T-cell (primary cell): ENCODE results near the gene LRRC61. TPM values are rescaled to one million over a fixed set of nuclear protein-coding genes. Genes with fewer than 3 reads are reported as not detected.

Experiments used
- ATAC-seq, 4 experiments: fragments of 200-7000 bp in 3 of 4; fragments of 150-1000 bp in 1 of 4; cut with Tn5 transposase; replicated peaks in 1 of 4; 1 replicate in 3 of 4; 2 replicates in 1 of 4; pipeline ENCODE4 v1.10.0; 2021; ENCODE audit warnings: moderate library complexity in 3 of 4, mild to moderate bottlenecking in 2 of 4, moderate number of reproducible peaks in 1 of 4
- CTCF ChIA-PET, 2 donors: fragments of 300-600 bp; sonication (Branson Sonifier 250); formaldehyde crosslinking; loops; one replicate each; lab custom pipeline; 2022; ENCODE audit warnings: antibody characterized with exemption in 2 of 2; lab: Charles Lee
- POLR2A ChIA-PET, 2 donors: fragments of 300-600 bp; sonication (Branson Sonifier 250); formaldehyde crosslinking; loops; one replicate each; lab custom pipeline; 2022; ENCODE audit warnings: antibody characterized with exemption in 2 of 2; lab: Charles Lee
- DNase-seq, 35 experiments: peaks; one replicate each; pipeline versions ENCODE4 v3.0.0 to v3.0.0-alpha.2; 2013 to 2023
- H3K27ac ChIP-seq: one replicate; pipeline ENCODE4 v1.5.1; 2013; ENCODE audit warnings: low read length
- H3K27me3 ChIP-seq, 2 experiments: replicated peaks in 1 of 2; 1 replicate in 1 of 2; 2 replicates in 1 of 2; pipeline versions ENCODE4 v1.6.1 to v1.7.0; 2013; ENCODE audit warnings: low read length in 1 of 2, mixed read lengths in 1 of 2; ENCODE audit not compliant: control insufficient read depth in 2 of 2, insufficient read depth in 2 of 2; ENCODE audit errors: extremely low read depth in 1 of 2
- H3K36me3 ChIP-seq, 2 donors: 1 replicate in 1 of 2; 2 replicates in 1 of 2; pipeline versions ENCODE4 v1.6.1 to v1.7.0; 2013; ENCODE audit warnings: low read length in 1 of 2; ENCODE audit not compliant: control insufficient read depth in 2 of 2, insufficient read depth in 1 of 2; ENCODE audit errors: extremely low read depth in 1 of 2
- H3K4me1 ChIP-seq, 2 experiments: 1 replicate in 1 of 2; 2 replicates in 1 of 2; pipeline versions ENCODE4 v1.6.1 to v1.7.0; 2013; ENCODE audit warnings: low read length in 2 of 2, mixed read lengths in 1 of 2; ENCODE audit not compliant: insufficient read depth in 2 of 2, control insufficient read depth in 1 of 2; ENCODE audit errors: extremely low read depth in 1 of 2
- H3K4me3 ChIP-seq, 2 donors: 1 replicate in 1 of 2; 2 replicates in 1 of 2; pipeline versions ENCODE4 v1.5.1 to v1.7.0; 2013; ENCODE audit warnings: mild to moderate bottlenecking in 2 of 2, low read length in 1 of 2, moderate library complexity in 1 of 2; ENCODE audit not compliant: control insufficient read depth in 1 of 2; ENCODE audit errors: extremely low read depth in 1 of 2
- H3K9me3 ChIP-seq: 2 replicates; pipeline ENCODE4 v1.7.0; 2013
- H3K27ac Mint-ChIP-seq, 2 donors: one replicate each; pipeline ENCODE4 v1.8.0; 2020 to 2021; ENCODE audit warnings: mild to moderate bottlenecking in 2 of 2, mixed read lengths in 2 of 2
- H3K27me3 Mint-ChIP-seq, 2 donors: one replicate each; pipeline ENCODE4 v1.8.0; 2021 to 2022; ENCODE audit warnings: mixed read lengths in 2 of 2
- H3K36me3 Mint-ChIP-seq: one replicate; pipeline ENCODE4 v1.8.0; 2021; ENCODE audit warnings: mixed read lengths
- H3K4me1 Mint-ChIP-seq, 3 donors: one replicate each; pipeline ENCODE4 v1.8.0; 2020 to 2022; ENCODE audit warnings: mixed read lengths in 3 of 3, mild to moderate bottlenecking in 1 of 3
- H3K4me3 Mint-ChIP-seq, 3 donors: one replicate each; pipeline ENCODE4 v1.8.0; 2020 to 2022; ENCODE audit warnings: mild to moderate bottlenecking in 3 of 3, mixed read lengths in 3 of 3, moderate library complexity in 3 of 3
- H3K9me3 Mint-ChIP-seq, 3 donors: one replicate each; pipeline ENCODE4 v1.8.0; 2020 to 2022; ENCODE audit warnings: mixed read lengths in 3 of 3
- WGBS: methylation state at CpG from one replicate; pipeline ENCODE4 v1.1.5; 2013; ENCODE audit warnings: missing lambda C conversion rate; ENCODE audit not compliant: insufficient coverage; 5-methylcytosine and 5-hydroxymethylcytosine counted together
- total RNA-seq, 35 experiments: library from RNA in 6 of 35; stranded (reverse) in 6 of 35; fragments of 120-200 nt in 1 of 35; gene quantifications; one replicate each; pipeline versions ENCODE4 v1.2.1 to v1.2.4 and lab custom pipeline; 2013 to 2026

The LRRC61 gene
- total RNA-seq, 5 donors from 2014 or later (not counting 1 experiment from before 2014, with no cell fraction given), result 8.8 to 21.4 (median 16.6) TPM

DNA sequence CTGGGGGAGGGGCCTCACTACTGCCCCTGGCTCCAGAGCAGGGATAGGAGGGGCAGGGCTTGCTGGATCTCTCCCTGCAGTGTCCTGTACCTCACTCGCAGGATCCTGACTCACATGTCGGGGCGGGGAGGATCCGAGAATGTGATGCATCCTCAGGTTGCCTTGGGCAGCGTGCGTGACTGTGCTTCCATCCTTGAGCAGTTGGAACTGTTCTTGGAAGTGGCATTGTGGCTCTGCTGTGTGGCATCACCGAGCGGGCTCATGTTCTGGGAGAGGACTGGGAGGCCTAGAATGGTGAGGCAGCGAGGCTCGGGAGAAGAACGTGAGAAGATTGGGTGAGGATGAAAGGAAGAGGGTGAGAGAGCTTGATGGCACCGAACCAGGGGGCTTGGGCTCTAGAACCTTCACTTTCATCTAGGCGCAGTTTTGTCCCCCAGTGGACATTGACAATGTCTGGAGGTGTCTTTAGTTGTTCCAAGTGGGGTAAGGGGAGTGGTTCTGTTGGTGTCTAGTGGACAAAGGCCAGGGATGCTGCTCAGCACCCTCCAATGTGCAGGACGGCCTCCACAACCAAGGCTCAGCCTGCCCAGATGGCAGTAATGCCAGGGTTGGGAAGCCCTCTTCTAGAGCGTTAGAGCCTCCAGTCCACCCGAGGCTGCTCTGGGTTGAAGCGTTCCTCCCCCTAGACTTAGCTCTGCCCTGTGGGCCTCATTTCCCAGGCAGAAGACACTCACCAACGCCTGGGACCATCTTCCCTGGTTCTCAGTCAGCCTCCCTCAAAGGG lies 9.9 kb downstream of the LRRC61 start:
- Mint-ChIP-seq H3K36me3 (peaks cover 33% of the 10 kb centered on the region), H3K9me3 (no peaks in the 10 kb centered on the region), H3K27ac (no peak overlapping the region), H3K4me3 (no peak overlapping the region), H3K27me3 (peaks cover 0 to 2% of the 10 kb centered on the region in 2 donors), H3K4me1 (no peaks in the 10 kb centered on the region)
- no peak for ATAC-seq
- POLR2A ChIA-PET, result no interaction called here
- Histone ChIP-seq H3K4me1 (no peaks in the 10 kb centered on the region), H3K36me3 (peaks cover 20 to 31% of the 10 kb centered on the region in 2 donors), H3K4me3 (no peak overlapping the region), H3K27ac (no peak overlapping the region), H3K9me3 (no peaks in the 10 kb centered on the region), H3K27me3 (no peaks in the 10 kb centered on the region)
- CTCF ChIA-PET, result no interaction called here
- no peak for DNase-seq
- WGBS, result 95% methylated on average over 15 of the region's 18 CpGs

DNA sequence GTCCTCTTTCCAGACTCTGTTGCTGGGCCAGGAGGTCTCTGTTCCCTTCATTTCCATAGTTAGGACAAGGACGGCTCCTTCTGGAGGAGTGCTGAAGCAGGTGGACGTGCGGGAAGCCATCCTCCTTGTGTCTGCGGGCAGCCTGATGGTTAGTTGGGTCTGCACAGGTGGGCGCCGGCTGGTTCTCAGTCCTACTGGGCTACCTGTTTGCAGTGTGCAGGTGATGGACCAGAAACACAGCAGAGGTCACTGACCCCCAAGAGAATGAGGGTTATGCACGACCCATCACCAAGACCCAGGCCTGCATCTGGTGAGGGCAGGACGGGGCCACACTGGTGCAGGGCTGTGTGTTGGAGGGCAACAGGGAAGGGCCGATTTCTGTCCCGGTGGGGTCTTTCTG lies 10.5 kb downstream of the LRRC61 start:
- ATAC-seq (no peak), DNase-seq (no peak)
- Mint-ChIP-seq H3K4me1 (no peaks in the 10 kb centered on the region), H3K27ac (no peak overlapping the region), H3K36me3 (peaks cover 31% of the 10 kb centered on the region), H3K27me3 (peaks cover 0 to 3% of the 10 kb centered on the region in 2 donors), H3K9me3 (no peaks in the 10 kb centered on the region), H3K4me3 (no peak overlapping the region)
- ChIA-PET POLR2A (no interaction called here), CTCF (no interaction called here)
- H3K4me3 ChIP-seq, result no peak overlapping the region
- H3K27ac ChIP-seq, result no peak overlapping the region
- H3K4me1 ChIP-seq, result no peaks in the 10 kb centered on the region
- H3K9me3 ChIP-seq, result no peaks in the 10 kb centered on the region
- peaks cover 18 to 26% of the 10 kb centered on the region in 2 donors for H3K36me3 ChIP-seq
- H3K27me3 ChIP-seq, result no peaks in the 10 kb centered on the region
- WGBS, result 95% methylated on average over 10 of the region's 10 CpGs

DNA sequence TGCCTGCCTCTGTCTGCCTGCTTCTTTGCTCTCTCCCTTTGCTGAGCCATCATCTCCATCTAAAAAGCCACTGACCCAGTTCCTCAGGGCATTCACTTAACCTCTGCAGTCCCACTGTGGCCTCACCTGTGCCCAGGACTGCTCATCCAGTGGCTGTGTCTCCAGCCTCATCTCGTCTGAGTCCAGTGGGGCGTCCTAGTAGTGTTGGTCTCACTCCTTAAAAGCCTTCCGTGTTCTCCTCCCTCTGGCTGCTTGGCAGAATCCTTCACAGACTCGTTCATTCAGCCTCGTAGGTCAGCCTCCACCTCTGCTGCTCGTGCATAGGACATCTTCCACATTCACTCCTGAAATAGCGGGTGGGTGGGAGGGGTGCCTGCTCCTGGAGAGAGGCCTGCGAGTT lies 11.0 kb downstream of the LRRC61 start:
- peaks cover 16 to 22% of the 10 kb centered on the region in 2 donors for H3K36me3 ChIP-seq
- Mint-ChIP-seq H3K4me3 (no peak overlapping the region), H3K27ac (no peak overlapping the region), H3K4me1 (no peaks in the 10 kb centered on the region), H3K27me3 (peaks cover 0 to 7% of the 10 kb centered on the region in 2 donors), H3K36me3 (peaks cover 27% of the 10 kb centered on the region), H3K9me3 (no peaks in the 10 kb centered on the region)
- no peaks in the 10 kb centered on the region for H3K4me1 ChIP-seq
- POLR2A ChIA-PET, result no interaction called here
- H3K27ac ChIP-seq, result no peak overlapping the region
- 96% methylated on average over 3 of the region's 8 CpGs for WGBS
- CTCF ChIA-PET, result no interaction called here
- no peak overlapping the region for H3K4me3 ChIP-seq
- DNase-seq (no peak), ATAC-seq (no peak)
- peaks cover 0 to 3% of the 10 kb centered on the region in 2 experiments for H3K27me3 ChIP-seq
- H3K9me3 ChIP-seq, result no peaks in the 10 kb centered on the region

- Mint-ChIP-seq H3K27ac (no peak overlapping the region), H3K4me1 (peaks cover 0 to 9% (median 5%) of the 10 kb centered on the region in 3 donors), H3K9me3 (no peaks in the 10 kb centered on the region), H3K4me3 (no peak overlapping the region), H3K27me3 (peaks cover 0 to 18% of the 10 kb centered on the region in 2 donors), H3K36me3 (peaks cover 25% of the 10 kb centered on the region)
- H3K4me3 ChIP-seq, result no peak overlapping the region
- no peak for ATAC-seq
- peaks cover 0 to 12% of the 10 kb centered on the region in 2 experiments for H3K27me3 ChIP-seq
- no peak overlapping the region for H3K27ac ChIP-seq
- no peaks in the 10 kb centered on the region for H3K9me3 ChIP-seq
- ChIA-PET CTCF (no interaction called here), POLR2A (no interaction called here)
- DNase-seq, result no peak
- WGBS, result 94% methylated on average over 6 of the region's 7 CpGs
- peaks cover 6 to 12% of the 10 kb centered on the region in 2 donors for H3K36me3 ChIP-seq
- peaks cover 2 to 5% of the 10 kb centered on the region in 2 experiments for H3K4me1 ChIP-seq
These were observed 12.1 kb downstream of the LRRC61 start for GRCh38 chr7:150335108-150335773.

- no peak overlapping the region for H3K4me3 ChIP-seq
- H3K27me3 ChIP-seq, result peaks cover 0 to 16% of the 10 kb centered on the region in 2 experiments
- H3K36me3 Mint-ChIP-seq, result peaks cover 23% of the 10 kb centered on the region
- no peak for ATAC-seq
- H3K27me3 Mint-ChIP-seq, result peaks cover 0 to 21% of the 10 kb centered on the region in 2 donors
- no peaks in the 10 kb centered on the region for H3K9me3 ChIP-seq
- H3K27ac ChIP-seq, result no peak overlapping the region
- no peak overlapping the region for H3K4me3 Mint-ChIP-seq
- no peak for DNase-seq
- POLR2A ChIA-PET, result no interaction called here
- no peak overlapping the region for H3K27ac Mint-ChIP-seq
- H3K4me1 ChIP-seq, result peaks cover 4 to 10% of the 10 kb centered on the region in 2 experiments
- 80% methylated on average over 6 of the region's 6 CpGs for WGBS
- H3K9me3 Mint-ChIP-seq, result no peaks in the 10 kb centered on the region
- CTCF ChIA-PET, result no interaction called here
- peaks cover 6 to 7% of the 10 kb centered on the region in 2 donors for H3K36me3 ChIP-seq
- H3K4me1 Mint-ChIP-seq, result peaks cover 0 to 12% (median 6%) of the 10 kb centered on the region in 3 donors
These were observed 12.6 kb downstream of the LRRC61 start for GRCh38 chr7:150335774-150336112.

DNA sequence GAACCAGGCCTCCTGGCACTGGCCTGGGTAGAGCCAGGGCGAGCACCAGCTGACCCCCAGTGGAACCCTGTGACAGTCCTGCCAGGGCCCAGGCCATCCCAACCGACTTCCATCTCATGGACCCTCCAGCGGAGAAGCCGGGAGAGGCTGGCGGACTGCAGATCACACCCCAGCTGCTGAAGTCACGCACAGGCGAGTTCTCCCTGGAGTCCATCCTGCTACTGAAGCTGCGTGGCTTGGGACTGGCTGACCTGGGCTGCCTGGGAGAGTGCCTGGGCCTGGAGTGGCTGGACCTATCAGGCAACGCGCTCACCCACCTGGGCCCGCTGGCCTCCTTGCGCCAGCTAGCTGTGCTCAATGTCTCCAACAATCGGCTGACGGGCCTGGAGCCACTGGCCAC lies 13.6 kb downstream of the LRRC61 start:
- POLR2A ChIA-PET, result no interaction called here
- Histone ChIP-seq H3K27me3 (peaks cover 0 to 24% of the 10 kb centered on the region in 2 experiments), H3K36me3 (peaks cover 0 to 6% of the 10 kb centered on the region in 2 donors), H3K4me3 (no peak overlapping the region), H3K4me1 (peaks cover 4 to 16% of the 10 kb centered on the region in 2 experiments), H3K27ac (no peak overlapping the region), H3K9me3 (no peaks in the 10 kb centered on the region)
- H3K9me3 Mint-ChIP-seq, result no peaks in the 10 kb centered on the region
- ATAC-seq, result no peak
- H3K27ac Mint-ChIP-seq, result no peak overlapping the region
- 98% methylated on average over 14 of the region's 14 CpGs for WGBS
- DNase-seq, result no peak
- peaks cover under 1 to 25% of the 10 kb centered on the region in 2 donors for H3K27me3 Mint-ChIP-seq
- CTCF ChIA-PET, result interaction anchor here in 1 of 2 donors (0.5 kb wide), 1 partner anchor 1685 kb away, joined by 5 read pairs; no protein-coding TSS in a partner anchor
- peaks cover 15% of the 10 kb centered on the region for H3K36me3 Mint-ChIP-seq
- peaks cover 0 to 15% (median 7%) of the 10 kb centered on the region in 3 donors for H3K4me1 Mint-ChIP-seq
- H3K4me3 Mint-ChIP-seq, result no peak overlapping the region
